NCI-H1436 (cell line): Measurements from ENCODE around the gene RPS6KL1.
"Not testable (repeated sequence)": the region's sequence is repeated elsewhere in the genome, so short reads cannot be mapped to it uniquely, and the experiment has no call there.

Experiments used
- DNase-seq: peaks from one replicate; lab custom pipeline; 2025; lab: John Stamatoyannopoulos, UW

Gene RPS6KL1

GRCh38 chr14:74934476-74935359 is 11.7 kb upstream of the RPS6KL1 start:
- no peak for DNase-seq

GRCh38 chr14:74934041-74934440 is 11.0 kb upstream of the RPS6KL1 start:
- DNase-seq, result no peak

- DNase-seq, result not testable (repeated sequence)
Measured at GRCh38 chr14:74932936-74933335, 9.9 kb upstream of the RPS6KL1 start.

- no peak for DNase-seq
Measured at GRCh38 chr14:74932401-74932901, 9.4 kb upstream of the RPS6KL1 start.

- not testable (repeated sequence) for DNase-seq
Measured at GRCh38 chr14:74931744-74932143, 8.7 kb upstream of the RPS6KL1 start.

GRCh38 chr14:74929242-74929641 is 6.2 kb upstream of the RPS6KL1 start:
- no peak for DNase-seq

GRCh38 chr14:74927225-74927624 is 4.2 kb upstream of the RPS6KL1 start:
- DNase-seq, result no peak

- no peak for DNase-seq
Measured at GRCh38 chr14:74924061-74924460, 1.0 kb upstream of the RPS6KL1 start.

GRCh38 chr14:74921987-74922751 is 891 bp downstream of the RPS6KL1 start:
- no peak for DNase-seq

GRCh38 chr14:74921053-74921620 is 1.9 kb downstream of the RPS6KL1 start:
- no peak for DNase-seq

- no peak for DNase-seq
Measured at GRCh38 chr14:74920281-74920680, 2.8 kb downstream of the RPS6KL1 start.

GRCh38 chr14:74919421-74920165 is 3.5 kb downstream of the RPS6KL1 start:
- DNase-seq, result no peak

- DNase-seq, result no peak
Measured at GRCh38 chr14:74918380-74918779, 4.7 kb downstream of the RPS6KL1 start.

GRCh38 chr14:74917646-74918081 is 5.4 kb downstream of the RPS6KL1 start:
- no peak for DNase-seq

- no peak for DNase-seq
Measured at GRCh38 chr14:74917178-74917543, 5.9 kb downstream of the RPS6KL1 start.

- no peak for DNase-seq
Measured at GRCh38 chr14:74915826-74916225, 7.2 kb downstream of the RPS6KL1 start.

GRCh38 chr14:74915426-74915825 is 7.6 kb downstream of the RPS6KL1 start:
- DNase-seq, result no peak

- DNase-seq, result no peak
Measured at GRCh38 chr14:74913986-74914573, 9.0 kb downstream of the RPS6KL1 start.

- no peak for DNase-seq
Measured at GRCh38 chr14:74913393-74913910, 9.6 kb downstream of the RPS6KL1 start.

- DNase-seq, result no peak
Measured at GRCh38 chr14:74912801-74913200, 10.3 kb downstream of the RPS6KL1 start.

GRCh38 chr14:74912111-74912510 is 10.9 kb downstream of the RPS6KL1 start:
- no peak for DNase-seq
